GM18505 (cell line): ENCODE results near the gene HTT-AS.
A peak's percentile ranks its signal among the peaks of the same experiment; 100 is the strongest.
"Not testable (repeated sequence)": the region's sequence is repeated elsewhere in the genome, so short reads cannot be mapped to it uniquely, and the experiment has no call there.

ENCODE experiments used
- ATAC-seq: cut with Tn5 transposase; IDR thresholded peaks from one replicate; pipeline ENCODE4 v1.9.1; 2021; ENCODE audit not compliant: unreplicated experiment
- POLR2A ChIP-seq: IDR thresholded peaks from 4 replicates; pipeline ENCODE4 v1.6.1; 2011; ENCODE audit warnings: borderline replicate concordance; ENCODE audit not compliant: insufficient read depth, insufficient read length; ENCODE audit errors: extremely low read depth

HTT-AS gene

GRCh38 chr4:3107271-3107670 is 32.9 kb upstream of the HTT-AS start:
- TF ChIP-seq POLR2A, result no peak
- no peak for ATAC-seq

GRCh38 chr4:3106339-3107186 is 32.2 kb upstream of the HTT-AS start:
- ATAC-seq, result peak; percentile 92

GRCh38 chr4:3098346-3098745 is 24.0 kb upstream of the HTT-AS start:
- no peak for TF ChIP-seq POLR2A
- no peak for ATAC-seq

More at GRCh38 chr4:3106339-3107186, 32.2 kb upstream of the HTT-AS start:
- TF ChIP-seq POLR2A, result no peak

GRCh38 chr4:3096202-3096601 is 21.9 kb upstream of the HTT-AS start:
- no peak for TF ChIP-seq POLR2A
- no peak for ATAC-seq

- ATAC-seq, result not testable (repeated sequence)
These were observed 20.4 kb upstream of the HTT-AS start for GRCh38 chr4:3094701-3095100.

- no peak for ATAC-seq
- TF ChIP-seq POLR2A, result no peak
These were observed 17.1 kb upstream of the HTT-AS start for GRCh38 chr4:3091464-3091863.

- no peak for ATAC-seq
- no peak for TF ChIP-seq POLR2A
These were observed 12.9 kb upstream of the HTT-AS start for GRCh38 chr4:3087115-3087797.

GRCh38 chr4:3085948-3086670 is 11.8 kb upstream of the HTT-AS start:
- no peak for ATAC-seq
- TF ChIP-seq POLR2A, result no peak

GRCh38 chr4:3083732-3084131 is 9.4 kb upstream of the HTT-AS start:
- TF ChIP-seq POLR2A, result no peak

GRCh38 chr4:3082925-3083515 is 8.7 kb upstream of the HTT-AS start:
- TF ChIP-seq POLR2A, result no peak
- ATAC-seq, result no peak

More at GRCh38 chr4:3083732-3084131, 9.4 kb upstream of the HTT-AS start:
- ATAC-seq, result no peak

- no peak for ATAC-seq
- peak; percentile 36 for TF ChIP-seq POLR2A
These were observed 5.4 kb upstream of the HTT-AS start for GRCh38 chr4:3079694-3080123.

- TF ChIP-seq POLR2A, result peak; percentile 43
- ATAC-seq, result peak; percentile 21
These were observed 3.5 kb upstream of the HTT-AS start for GRCh38 chr4:3077796-3078195.

GRCh38 chr4:3075652-3075981 is 1.3 kb upstream of the HTT-AS start:
- ATAC-seq, result no peak
- no peak for TF ChIP-seq POLR2A
